HG03571 (cell line): ENCODE measurements around the gene POLR2E.

Source experiments
- ATAC-seq: cut with Tn5 transposase; IDR thresholded peaks from one replicate; pipeline ENCODE4 v1.9.1; 2021; ENCODE audit not compliant: unreplicated experiment

The POLR2E gene

DNA sequence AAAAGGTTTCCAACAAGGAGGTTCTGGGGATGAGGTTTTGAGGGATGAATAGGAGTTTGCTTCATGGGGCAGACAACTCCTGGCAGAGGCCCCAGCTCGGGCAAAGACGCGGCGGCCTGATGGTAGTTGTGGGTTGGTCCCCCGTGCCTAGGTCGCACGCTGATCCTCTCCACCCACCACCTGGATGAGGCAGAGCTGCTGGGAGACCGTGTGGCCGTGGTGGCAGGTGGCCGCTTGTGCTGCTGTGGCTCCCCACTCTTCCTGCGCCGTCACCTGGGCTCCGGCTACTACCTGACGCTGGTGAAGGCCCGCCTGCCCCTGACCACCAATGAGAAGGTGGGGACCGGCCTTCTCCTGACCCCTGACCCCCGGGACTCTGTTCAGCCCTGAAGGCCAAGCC lies 43.4 kb downstream of the POLR2E start:
- ATAC-seq: no peak

DNA sequence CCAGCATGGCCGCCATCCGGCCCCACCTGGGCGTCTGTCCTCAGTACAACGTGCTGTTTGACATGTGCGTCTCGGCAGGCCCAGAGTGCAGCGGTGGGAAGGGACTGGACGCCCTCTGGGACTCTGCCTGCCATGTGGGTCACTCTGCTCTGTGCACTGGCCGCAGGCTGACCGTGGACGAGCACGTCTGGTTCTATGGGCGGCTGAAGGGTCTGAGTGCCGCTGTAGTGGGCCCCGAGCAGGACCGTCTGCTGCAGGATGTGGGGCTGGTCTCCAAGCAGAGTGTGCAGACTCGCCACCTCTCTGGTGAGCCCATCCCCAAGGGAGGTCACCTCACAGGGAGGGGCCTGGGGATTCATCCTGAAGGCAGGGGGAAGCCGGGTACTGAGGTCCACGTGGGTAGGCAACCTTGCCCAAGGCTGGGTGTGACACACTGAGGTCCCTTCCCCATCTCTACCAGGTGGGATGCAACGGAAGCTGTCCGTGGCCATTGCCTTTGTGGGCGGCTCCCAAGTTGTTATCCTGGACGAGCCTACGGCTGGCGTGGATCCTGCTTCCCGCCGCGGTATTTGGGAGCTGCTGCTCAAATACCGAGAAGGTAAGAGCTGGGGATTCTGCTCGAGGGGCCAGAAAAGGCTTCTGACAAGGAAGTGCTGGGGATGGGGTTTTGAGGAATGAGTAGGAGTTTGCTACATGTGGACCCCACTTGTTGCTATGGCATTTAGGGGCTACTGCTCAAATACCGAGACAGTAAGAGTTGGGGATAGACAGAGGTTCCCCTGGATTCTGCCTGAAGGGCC lies 44.0 kb downstream of the POLR2E start:
- no peak for ATAC-seq

DNA sequence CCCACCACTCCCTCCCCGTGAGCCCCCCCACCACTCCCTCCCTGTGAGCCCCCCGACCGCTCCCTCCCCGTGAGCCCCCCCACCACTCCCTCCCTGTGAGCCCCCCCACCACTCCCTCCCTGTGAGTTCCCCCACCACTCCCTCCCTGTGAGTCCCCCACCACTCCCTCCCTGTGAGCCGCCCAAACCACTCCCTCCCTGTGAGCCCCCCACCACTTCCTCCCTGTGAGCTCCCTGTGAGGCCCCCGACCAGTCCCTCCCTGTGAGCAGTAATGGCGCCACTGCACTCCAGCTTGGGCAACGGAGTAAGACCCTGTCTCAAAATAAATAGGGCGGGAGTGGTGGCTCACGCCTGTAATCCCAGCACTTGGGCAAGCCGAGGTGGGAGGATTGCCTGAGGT lies 45.4 kb downstream of the POLR2E start:
- no peak for ATAC-seq

DNA sequence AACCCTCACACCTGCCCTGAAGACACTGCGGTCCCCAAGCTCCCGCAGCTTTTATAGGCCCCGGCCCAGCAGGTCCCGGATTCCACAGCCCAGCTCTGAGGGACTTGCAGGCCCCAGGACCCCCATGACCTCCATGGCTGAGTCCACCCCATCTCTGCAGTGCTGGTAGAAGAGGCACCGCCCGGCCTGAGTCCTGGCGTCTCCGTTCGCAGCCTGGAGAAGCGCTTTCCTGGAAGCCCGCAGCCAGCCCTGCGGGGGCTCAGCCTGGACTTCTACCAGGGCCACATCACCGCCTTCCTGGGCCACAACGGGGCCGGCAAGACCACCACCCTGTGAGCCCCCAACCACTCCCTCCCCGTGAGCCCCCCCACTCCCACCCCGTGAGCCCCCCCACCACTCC lies 46.1 kb downstream of the POLR2E start:
- ATAC-seq: no peak

DNA sequence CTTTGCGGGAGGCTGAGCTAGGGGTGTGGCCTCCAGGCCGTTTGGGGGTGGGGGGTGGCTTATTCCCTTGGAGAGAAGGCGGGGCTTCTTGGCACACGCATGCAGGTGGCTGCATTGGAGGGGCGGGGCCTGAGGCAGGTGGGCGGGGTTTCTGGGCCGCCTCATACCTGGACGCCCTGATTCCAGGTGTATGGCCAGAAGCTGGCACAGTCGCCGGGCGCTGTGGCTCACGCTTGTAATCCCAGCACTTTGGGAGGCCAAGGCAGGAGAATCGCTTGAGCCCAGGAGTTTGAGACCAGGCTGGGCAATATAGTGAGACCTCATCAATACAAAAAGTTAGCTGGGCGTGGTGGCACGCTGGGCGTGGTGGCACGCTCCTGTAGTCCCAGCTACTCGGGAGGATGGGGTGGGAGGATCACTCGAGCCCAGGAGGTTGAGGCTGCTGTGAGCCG lies 47.5 kb downstream of the POLR2E start:
- ATAC-seq: no peak

DNA sequence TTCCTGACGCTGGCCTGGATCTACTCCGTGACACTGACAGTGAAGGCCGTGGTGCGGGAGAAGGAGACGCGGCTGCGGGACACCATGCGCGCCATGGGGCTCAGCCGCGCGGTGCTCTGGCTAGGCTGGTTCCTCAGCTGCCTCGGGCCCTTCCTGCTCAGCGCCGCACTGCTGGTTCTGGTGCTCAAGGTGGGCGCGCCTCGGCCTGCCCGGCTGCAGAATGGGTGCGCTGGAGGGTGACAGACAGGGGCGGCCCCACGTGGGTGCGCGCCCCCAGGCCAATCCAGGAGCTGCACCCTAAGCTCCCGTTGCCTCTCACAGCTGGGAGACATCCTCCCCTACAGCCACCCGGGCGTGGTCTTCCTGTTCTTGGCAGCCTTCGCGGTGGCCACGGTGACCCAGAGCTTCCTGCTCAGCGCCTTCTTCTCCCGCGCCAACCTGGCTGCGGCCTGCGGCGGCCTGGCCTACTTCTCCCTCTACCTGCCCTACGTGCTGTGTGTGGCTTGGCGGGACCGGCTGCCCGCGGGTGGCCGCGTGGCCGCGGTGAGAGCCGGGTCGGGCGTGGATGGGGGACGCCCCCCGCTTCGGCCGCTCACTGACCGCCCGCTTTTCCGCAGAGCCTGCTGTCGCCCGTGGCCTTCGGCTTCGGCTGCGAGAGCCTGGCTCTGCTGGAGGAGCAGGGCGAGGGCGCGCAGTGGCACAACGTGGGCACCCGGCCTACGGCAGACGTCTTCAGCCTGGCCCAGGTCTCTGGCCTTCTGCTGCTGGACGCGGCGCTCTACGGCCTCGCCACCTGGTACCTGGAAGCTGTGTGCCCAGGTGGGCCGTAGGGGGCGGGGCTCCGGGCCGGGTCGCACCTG lies 48.1 kb downstream of the POLR2E start:
- ATAC-seq: no peak

DNA sequence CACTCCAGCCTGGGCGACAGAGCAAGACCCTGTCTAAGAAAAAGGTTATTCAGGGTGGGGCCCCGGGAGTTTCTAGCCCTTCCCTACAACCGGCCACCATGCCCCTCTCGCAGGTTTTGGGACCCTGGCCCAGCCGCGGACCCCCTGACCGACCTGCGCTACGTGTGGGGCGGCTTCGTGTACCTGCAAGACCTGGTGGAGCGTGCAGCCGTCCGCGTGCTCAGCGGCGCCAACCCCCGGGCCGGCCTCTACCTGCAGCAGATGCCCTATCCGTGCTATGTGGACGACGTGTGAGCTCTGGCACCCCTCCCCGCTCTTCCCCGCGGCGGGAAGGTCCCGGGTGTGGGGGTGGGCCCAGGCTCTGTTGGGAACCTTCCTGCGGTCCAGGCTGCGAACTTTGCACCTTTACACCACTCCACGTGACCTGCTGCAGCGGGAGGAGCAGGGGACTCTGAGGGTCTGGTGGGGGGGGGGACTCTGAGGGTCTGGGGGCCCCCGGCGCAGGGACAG lies 49.0 kb downstream of the POLR2E start:
- ATAC-seq: no peak

DNA sequence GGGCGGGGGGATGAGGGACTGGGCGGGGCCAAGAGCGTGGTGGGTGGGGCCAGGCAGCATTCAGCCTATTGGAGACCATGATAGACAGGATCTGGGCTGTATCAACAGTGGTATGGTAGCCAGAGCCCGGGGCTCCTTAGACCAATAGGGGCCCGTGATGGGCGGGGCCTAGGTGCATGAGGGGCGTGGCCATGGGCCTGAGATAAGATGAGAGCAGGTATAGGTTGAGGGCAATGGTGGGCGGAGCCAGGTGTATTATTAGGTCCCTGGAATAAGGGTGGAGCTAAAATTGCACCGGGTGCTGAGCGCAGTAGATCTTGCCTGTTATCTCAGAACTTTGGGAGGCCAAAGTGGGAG lies 50.0 kb downstream of the POLR2E start:
- no peak for ATAC-seq

DNA sequence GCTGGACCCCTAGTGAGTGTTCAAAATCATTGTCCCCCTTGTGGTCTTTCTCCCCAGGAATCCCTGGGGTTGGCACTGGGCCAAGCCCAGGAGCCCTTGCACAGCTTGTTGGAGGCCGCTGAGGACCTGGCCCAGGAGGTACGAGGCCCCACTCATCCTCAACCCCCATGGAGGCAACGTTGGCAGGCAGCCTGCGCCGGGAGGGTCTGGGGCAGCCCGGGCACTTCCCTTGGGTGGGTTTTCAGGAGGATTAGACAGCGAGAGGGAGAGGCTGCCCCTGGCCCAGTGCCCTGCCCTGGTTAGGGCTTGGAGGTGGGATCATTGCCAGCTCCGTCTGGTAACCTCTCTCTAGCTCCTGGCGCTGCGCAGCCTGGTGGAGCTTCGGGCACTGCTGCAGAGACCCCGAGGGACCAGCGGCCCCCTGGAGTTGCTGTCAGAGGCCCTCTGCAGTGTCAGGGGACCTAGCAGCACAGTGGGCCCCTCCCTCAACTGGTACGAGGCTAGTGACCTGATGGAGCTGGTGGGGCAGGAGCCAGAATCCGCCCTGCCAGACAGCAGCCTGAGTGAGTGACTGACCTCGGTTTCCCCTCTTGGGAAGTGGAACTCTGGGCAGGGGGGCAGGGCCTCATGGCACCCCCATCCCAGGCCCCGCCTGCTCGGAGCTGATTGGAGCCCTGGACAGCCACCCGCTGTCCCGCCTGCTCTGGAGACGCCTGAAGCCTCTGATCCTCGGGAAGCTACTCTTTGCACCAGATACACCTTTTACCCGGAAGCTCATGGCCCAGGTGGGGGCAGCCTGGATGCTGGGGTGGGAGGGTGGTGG lies 52.3 kb downstream of the POLR2E start:
- ATAC-seq: no peak

DNA sequence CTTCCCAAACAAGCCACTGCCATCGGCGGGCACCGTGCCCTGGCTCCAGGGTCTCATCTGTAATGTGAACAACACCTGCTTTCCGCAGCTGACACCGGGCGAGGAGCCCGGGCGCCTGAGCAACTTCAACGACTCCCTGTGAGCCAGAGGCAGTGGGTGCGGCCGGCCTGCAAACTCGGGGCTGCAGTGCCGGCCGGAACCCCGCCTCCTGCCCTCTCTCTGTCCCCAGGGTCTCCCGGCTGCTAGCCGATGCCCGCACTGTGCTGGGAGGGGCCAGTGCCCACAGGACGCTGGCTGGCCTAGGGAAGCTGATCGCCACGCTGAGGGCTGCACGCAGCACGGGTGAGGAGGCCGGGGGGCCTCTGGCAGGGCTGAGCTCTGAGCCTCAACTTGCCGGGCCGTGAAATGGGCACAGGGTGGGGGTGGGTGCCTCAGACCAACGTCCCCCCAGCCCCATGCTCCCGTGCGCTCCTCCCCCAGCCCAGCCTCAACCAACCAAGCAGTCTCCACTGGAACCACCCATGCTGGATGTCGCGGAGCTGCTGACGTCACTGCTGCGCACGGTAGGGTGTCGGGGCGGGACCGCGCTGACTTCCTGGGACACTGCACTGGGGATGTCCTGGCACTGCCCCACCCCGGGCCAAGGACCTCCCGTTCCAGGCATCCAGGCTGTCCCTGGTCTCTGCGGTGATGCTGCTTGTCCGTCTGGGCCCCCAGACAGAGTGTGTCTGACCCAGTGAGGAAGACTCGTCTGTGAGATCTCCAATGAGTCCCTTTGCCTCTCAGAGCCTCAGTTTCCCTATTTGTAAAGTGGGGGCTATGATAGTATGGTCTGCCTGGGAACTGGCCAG lies 53.1 kb downstream of the POLR2E start:
- no peak for ATAC-seq

DNA sequence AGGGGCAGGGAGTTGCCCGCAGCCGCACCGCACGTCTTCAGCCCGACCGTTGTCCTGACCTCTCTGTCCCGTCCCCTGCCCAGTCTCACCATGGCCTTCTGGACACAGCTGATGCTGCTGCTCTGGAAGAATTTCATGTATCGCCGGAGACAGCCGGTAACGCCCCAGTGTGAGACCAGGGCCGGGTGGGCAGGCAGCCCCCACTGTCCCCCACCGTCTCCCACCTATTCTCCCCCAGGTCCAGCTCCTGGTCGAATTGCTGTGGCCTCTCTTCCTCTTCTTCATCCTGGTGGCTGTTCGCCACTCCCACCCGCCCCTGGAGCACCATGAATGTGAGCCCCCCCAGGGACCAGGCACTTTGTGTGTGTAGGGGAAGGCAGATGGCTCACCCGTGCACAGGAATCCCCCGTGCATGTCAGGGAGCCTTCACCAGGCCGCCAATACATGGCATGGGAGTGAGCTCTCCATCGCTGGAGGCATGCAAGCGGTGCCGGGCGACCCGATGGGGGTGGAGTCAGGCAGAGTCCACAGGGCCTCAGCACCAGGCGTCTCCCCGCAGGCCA lies 53.8 kb downstream of the POLR2E start:
- ATAC-seq: no peak

DNA sequence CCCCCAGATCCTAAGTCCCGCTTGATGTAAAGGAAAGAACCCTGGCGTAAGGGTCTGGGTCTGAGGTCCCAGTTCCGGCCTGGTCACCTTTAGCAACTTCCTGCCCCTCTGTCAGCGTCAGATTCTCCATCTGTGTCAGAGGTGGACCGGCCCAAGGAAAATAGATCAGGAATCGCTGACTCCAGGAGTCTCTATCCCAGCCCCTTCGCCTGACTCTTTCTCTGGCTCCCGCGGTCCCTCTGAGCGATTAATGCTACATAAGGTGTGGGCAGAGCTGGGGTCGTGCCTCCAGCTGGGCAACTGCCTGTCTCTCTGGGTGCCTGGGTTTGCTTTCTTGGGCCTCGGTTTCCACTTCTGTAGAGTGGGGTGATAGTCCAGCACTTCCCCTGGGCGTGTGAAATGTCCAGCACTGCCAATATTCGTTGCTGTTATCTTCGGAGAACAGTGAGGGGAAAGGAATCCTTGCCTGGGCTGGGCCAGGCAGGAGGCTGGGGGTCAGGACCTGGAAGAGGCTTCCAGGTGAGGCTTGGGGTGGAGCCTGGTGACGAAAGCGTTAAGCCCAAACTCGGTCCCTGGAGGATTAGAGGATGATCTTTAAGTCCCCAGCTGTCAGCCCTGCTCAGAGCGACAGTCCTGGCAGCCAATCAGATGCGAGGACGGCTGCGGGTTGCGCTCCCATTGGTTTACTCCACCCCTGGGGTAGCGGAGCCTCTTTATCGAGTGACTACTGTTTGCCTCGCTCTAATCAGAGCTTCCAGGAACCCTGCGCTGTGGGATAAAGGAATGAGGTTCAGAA lies 54.5 kb downstream of the POLR2E start:
- ATAC-seq: peak; percentile 45

DNA sequence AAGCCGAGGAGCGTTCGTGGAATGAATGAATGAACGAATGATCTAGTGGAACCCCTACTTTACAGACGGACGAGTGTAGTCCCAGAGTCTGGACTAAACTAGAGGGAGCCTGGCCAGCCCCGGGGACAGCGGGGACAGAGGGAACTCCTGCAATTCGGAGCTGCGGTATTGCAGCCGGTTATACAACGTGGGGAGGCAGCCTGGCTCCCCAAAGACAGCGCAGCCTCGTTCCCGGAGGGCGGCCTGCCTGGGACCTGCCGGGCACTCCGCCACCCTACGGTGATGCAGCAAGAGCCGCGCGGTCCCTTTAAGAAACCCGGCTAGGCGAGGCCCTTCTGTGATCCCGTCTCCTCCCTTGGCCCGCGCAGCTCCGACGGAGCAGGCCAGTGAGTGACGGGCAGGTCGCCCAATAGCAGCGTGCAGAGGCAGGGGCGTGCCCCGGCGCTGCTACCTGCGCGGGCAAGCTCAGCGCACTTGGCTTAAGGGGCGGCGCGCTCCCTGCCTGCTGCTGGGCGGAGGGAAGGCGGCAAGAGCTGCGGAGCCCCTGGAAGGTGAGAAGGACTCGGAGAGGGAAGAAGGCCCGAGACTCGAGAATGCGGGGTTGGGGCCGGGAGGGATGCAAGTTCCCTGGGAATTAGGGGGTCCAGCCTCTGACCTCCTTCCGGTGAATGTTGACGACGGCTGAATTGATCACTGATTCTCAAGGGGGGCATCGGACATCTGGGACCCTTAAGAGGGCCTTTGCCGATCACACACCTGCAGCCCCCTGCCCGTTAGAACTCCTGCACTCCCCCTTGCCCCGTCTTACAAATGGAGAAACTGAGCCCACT lies 55.3 kb downstream of the POLR2E start, which contains the start of gene ABCA7:
Gene ABCA7 (plus strand): TSS at position 462 of the 830 bp plus-strand sequence. CDS start 1,255 bp downstream, outside the sequence.
- ATAC-seq: peak; percentile 59

DNA sequence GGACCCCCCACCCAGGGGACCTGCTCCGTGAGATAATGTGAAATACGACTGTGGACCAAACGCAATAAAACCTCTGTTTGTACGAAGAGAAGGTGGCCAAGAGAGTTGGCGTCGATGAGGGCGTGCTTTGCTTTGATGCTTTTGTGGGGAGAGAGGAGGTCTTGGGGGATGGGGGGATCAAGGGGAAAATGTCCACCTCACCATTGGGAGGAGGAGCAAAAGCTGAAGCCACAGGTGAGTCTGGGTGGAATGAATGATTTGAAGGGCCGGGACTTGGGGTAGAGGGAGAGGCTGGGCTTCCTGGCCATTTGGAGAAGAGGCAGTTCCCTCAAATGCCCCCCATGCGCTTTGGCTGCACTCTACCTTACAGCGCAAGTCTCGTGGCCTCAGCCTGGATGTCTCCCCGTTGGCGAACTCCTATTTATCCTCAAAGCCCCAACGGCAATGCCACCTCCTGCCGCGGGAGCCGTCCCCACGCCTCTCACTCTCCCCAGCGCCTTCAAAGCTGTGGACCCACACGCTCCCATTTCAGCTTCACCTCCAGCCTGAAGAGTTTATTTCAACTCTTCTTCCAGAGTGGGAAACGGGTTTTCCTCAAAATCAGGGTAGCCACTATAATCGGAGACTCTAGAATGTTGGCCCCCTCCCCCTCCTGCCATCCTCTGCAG lies 56.1 kb downstream of the POLR2E start:
- no peak for ATAC-seq

DNA sequence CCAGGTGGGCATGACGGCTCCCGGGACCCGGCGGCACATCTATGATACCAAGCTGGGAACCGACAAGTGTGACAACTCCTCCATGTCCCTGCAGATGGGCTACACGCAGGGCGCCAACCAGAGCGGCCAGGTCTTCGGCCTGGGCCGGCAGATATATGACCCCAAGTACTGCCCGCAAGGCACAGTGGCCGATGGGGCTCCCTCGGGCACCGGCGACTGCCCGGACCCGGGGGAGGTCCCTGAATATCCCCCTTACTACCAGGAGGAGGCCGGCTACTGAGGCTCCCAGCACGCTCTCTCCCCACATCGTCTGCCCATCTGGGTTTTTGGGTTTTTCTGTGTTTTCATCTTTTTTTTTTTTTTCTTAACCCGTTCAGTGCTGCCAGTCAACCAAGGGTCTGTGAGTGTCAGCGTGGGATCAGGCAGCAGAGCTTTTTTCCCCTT lies 57.5 kb downstream of the POLR2E start:
- no peak for ATAC-seq
